SK-N-SH treated with all-trans-retinoic acid at 6 μM for 48 hours (cell line): ENCODE data around the gene TPK1.

Experiments
- OSR1 ChIP-seq: fragments of 250-450 bp; sonication (Bioruptor Pico); IDR thresholded peaks from 2 replicates; pipeline ENCODE4 v1.8.0; 2022; ENCODE audit warnings: moderate library complexity, mild to moderate bottlenecking, inconsistent platforms
- PATZ1 ChIP-seq: fragments of 250-450 bp; sonication (Bioruptor Pico); IDR thresholded peaks from 2 replicates; pipeline ENCODE4 v1.8.0; 2020; ENCODE audit warnings: mild to moderate bottlenecking, moderate library complexity, borderline replicate concordance

DNA sequence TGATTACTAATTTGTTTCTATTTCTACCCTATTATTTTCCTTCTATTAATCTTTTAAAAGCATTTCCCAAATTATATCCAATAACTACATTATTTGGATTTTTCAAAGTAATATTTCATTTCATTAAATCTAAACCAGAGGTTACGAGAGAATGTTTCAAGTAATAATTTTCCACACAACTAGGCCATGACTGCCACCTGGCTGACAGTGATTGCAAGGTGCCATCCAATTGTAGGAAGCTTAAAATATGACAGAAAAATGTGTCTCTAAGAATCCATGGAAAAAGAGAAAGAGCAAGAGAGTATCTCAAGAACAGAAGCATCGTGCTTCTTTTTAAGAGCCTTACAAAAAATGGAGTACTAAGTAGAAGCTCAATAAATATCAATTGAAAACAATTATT, 48.7 kb downstream of the TPK1 start:
- TF ChIP-seq OSR1: no peak
- no peak for TF ChIP-seq PATZ1 (CRISPR knock-in tag)
